Testis (tissue), 3 donors: ENCODE measurements around the gene SLC35F2. TPM values are rescaled to one million over a fixed set of nuclear protein-coding genes. Genes with fewer than 3 reads are reported as not detected.
"Not testable (repeated sequence)": the region's sequence is repeated elsewhere in the genome, so short reads cannot be mapped to it uniquely, and the experiment has no call there.

Experiments
- DNase-seq: peaks from one replicate; pipeline ENCODE4 v3.0.0-alpha.2; 2019
- H3K27ac ChIP-seq, 2 donors: fragments of 200-600 bp; sonication (generic); one replicate each; pipeline ENCODE4 v1.5.1; 2019
- H3K27me3 ChIP-seq: fragments of 200-600 bp; sonication (generic); one replicate; pipeline ENCODE4 v1.5.1; 2019
- H3K36me3 ChIP-seq: fragments of 200-600 bp; sonication (generic); one replicate; pipeline ENCODE4 v1.5.1; 2017; ENCODE audit warnings: low read depth; ENCODE audit errors: missing control alignments
- H3K4me1 ChIP-seq: fragments of 200-600 bp; sonication (generic); one replicate; pipeline ENCODE4 v1.5.1; 2019
- H3K4me3 ChIP-seq, 2 donors: fragments of 200-600 bp; sonication (generic); one replicate each; pipeline ENCODE4 v1.5.1; 2017 to 2019
- H3K9me3 ChIP-seq: fragments of 200-600 bp; sonication (generic); one replicate; pipeline ENCODE4 v1.5.1; 2017
- CTCF ChIP-seq, 3 experiments: fragments of 450-650 bp in 2 of 3; fragments of 200-600 bp in 1 of 3; sonication (generic) in 1 of 3; IDR thresholded peaks; one replicate each; pipeline ENCODE4 v1.5.1; 2016 to 2019; ENCODE audit warnings: antibody characterized with exemption in 3 of 3, mild to moderate bottlenecking in 2 of 3, moderate library complexity in 1 of 3
- POLR2A ChIP-seq: fragments of 450-650 bp; IDR thresholded peaks from one replicate; pipeline ENCODE4 v1.6.1; 2017; ENCODE audit warnings: antibody characterized with exemption, mild to moderate bottlenecking, moderate library complexity
- WGBS, 2 donors: methylation state at CpG; one replicate each; pipeline ENCODE4 v1.1.5; 2018; 5-methylcytosine and 5-hydroxymethylcytosine counted together
- intact Hi-C: fragments of 100-400 bp; cut with DNase I; formaldehyde crosslinking; loops from one replicate; pipeline ENCODE4 v1.15.1; 2023; ENCODE audit warnings: low total_unique reads
- polyA plus RNA-seq: library from polyadenylated mRNA; stranded (reverse); fragments of 350-450 nt; fragmentation: Illumina TruSeq; extraction: RNeasy Lipid Tissue Mini Kit (QIAGEN cat#74804); gene quantifications from one replicate; pipeline ENCODE4 v1.2.3, GENCODE V29; 2014; ENCODE audit warnings: low read depth, low replicate concordance; ENCODE audit not compliant: insufficient read depth
- total RNA-seq, 2 donors: library from RNA; depleted of rRNA; stranded (reverse); fragments of >200 nt; gene quantifications; one replicate each; pipeline ENCODE4 v1.2.3, GENCODE V29; 2016

Gene SLC35F2
- total and polyA plus RNA-seq, 3 donors from 2014 or later = 7.8 to 12.9 (median 8.0) TPM

- H3K27me3 ChIP-seq = no peaks in the 10 kb centered on the region
- TF ChIP-seq POLR2A (no peak), CTCF (IDR thresholded peaks at IDR 0.05) (no peak)
- intact Hi-C loops = no loop called here
- H3K9me3 ChIP-seq = no peaks in the 10 kb centered on the region
- H3K4me3 ChIP-seq = no peak overlapping the region
- DNase-seq = no peak
- no peaks in the 10 kb centered on the region for H3K36me3 ChIP-seq
- WGBS, 2 donors = 64 to 83% methylated on average over 2 of the region's 2 CpGs
- no peak overlapping the region for H3K27ac ChIP-seq
- H3K4me1 ChIP-seq = no peaks in the 10 kb centered on the region
Observed at GRCh38 chr11:107777110-107777509, 81.5 kb downstream of the SLC35F2 start.

GRCh38 chr11:107776062-107776461, 82.5 kb downstream of the SLC35F2 start:
- no peak for TF ChIP-seq CTCF (IDR thresholded peaks at IDR 0.05)
- TF ChIP-seq POLR2A = no peak
- H3K27me3 ChIP-seq = no peaks in the 10 kb centered on the region
- H3K27ac ChIP-seq = no peak overlapping the region
- no peak for DNase-seq
- H3K4me1 ChIP-seq = no peaks in the 10 kb centered on the region
- no peaks in the 10 kb centered on the region for H3K36me3 ChIP-seq
- H3K4me3 ChIP-seq = no peak overlapping the region
- intact Hi-C loops = no loop called here
- no peaks in the 10 kb centered on the region for H3K9me3 ChIP-seq
- 91 to 92% methylated on average over 6 of the region's 6 CpGs for WGBS, 2 donors

GRCh38 chr11:107770551-107770951, 88.0 kb downstream of the SLC35F2 start:
- intact Hi-C loops = no loop called here
- DNase-seq = no peak
- TF ChIP-seq CTCF (IDR thresholded peaks at IDR 0.05) = no peak
- no peak for TF ChIP-seq POLR2A
- Histone ChIP-seq H3K27ac (no peak overlapping the region), H3K4me3 (no peak overlapping the region), H3K4me1 (no peaks in the 10 kb centered on the region), H3K27me3 (no peaks in the 10 kb centered on the region), H3K36me3 (no peaks in the 10 kb centered on the region), H3K9me3 (no peaks in the 10 kb centered on the region)
- WGBS, 2 donors = 43 to 46% methylated on average over 3 of the region's 3 CpGs

GRCh38 chr11:107769189-107769588, 89.4 kb downstream of the SLC35F2 start:
- Histone ChIP-seq H3K4me1 (no peaks in the 10 kb centered on the region), H3K9me3 (no peaks in the 10 kb centered on the region), H3K36me3 (no peaks in the 10 kb centered on the region), H3K27me3 (no peaks in the 10 kb centered on the region), H3K27ac (no peak overlapping the region), H3K4me3 (no peak overlapping the region)
- no peak for DNase-seq
- intact Hi-C loops = no loop called here
- WGBS, 2 donors = 66 to 74% methylated on average over 3 of the region's 3 CpGs
- TF ChIP-seq POLR2A = no peak
- no peak for TF ChIP-seq CTCF (IDR thresholded peaks at IDR 0.05)

- H3K36me3 ChIP-seq, H3K4me1 ChIP-seq, H3K27ac ChIP-seq, DNase-seq, intact Hi-C loops, H3K4me3 ChIP-seq, H3K27me3 ChIP-seq, H3K9me3 ChIP-seq: not testable (repeated sequence)
- WGBS, 2 donors = 77 to 92% methylated on average over 4 to 7 of the region's 7 CpGs
Observed at GRCh38 chr11:107758719-107759355, 99.8 kb downstream of the SLC35F2 start.
